DND-41 (cell line): ENCODE measurements around the gene FGB.

Experiments used
- CTCF ChIP-seq: IDR thresholded peaks from 2 replicates; pipeline ENCODE4 v1.5.1; 2012; ENCODE audit warnings: borderline replicate concordance, low read length, moderate library complexity, mild to moderate bottlenecking; ENCODE audit not compliant: poor library complexity, severe bottlenecking; ENCODE audit errors: extremely low read depth
- EZH2 ChIP-seq: IDR thresholded peaks from 3 replicates; pipeline ENCODE4 v1.6.1; 2012; ENCODE audit warnings: borderline replicate concordance, low read depth, mild to moderate bottlenecking, moderate library complexity, low read length, inconsistent platforms; ENCODE audit not compliant: severe bottlenecking

GRCh38 chr4:154574311-154574710 lies 11.5 kb downstream of the FGB start:
- TF ChIP-seq CTCF (no peak), EZH2 (no peak)
